ENCODE data around the gene DCAF6. TPM values are rescaled to one million over a fixed set of nuclear protein-coding genes. Genes with fewer than 3 reads are reported as not detected.

The DCAF6 gene
- total RNA-seq, 1 donor from 2014 or later = 37.5 TPM

- DNase-seq (ENCODE audit: low read depth) = no peak
- no peak for TF ChIP-seq CTCF (conservative IDR thresholded peaks at IDR 0.05; ENCODE audit: low read depth, low read length)
- H3K4me3 ChIP-seq (ENCODE audit: low read depth, low read length) = no peak overlapping the region
Observed at GRCh38 chr1:167995038-167995437, 58.6 kb downstream of the DCAF6 start.

DNA sequence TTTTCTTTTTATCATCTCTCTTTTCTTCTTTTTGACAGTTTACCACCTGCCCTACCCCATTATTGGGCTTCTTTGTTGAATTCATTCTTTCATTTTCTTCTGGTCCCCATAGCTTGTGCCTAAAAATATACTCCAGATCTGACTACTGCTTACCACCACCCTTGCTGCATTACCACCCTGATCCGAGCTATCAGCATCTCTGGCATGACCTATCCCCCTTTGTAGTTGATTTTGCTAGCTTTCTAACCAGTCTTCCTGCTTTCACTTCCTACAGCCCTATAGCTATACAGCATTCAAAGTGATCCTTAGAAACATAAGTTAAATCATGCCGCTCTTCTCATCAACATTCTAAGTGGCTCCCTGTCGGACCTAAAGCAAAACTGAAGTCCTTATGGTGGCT, 59.8 kb downstream of the DCAF6 start:
- DNase-seq (ENCODE audit: low read depth) = no peak
- TF ChIP-seq CTCF (conservative IDR thresholded peaks at IDR 0.05; ENCODE audit: low read depth, low read length) = no peak
- H3K4me3 ChIP-seq (ENCODE audit: low read depth, low read length) = no peak overlapping the region

DNA sequence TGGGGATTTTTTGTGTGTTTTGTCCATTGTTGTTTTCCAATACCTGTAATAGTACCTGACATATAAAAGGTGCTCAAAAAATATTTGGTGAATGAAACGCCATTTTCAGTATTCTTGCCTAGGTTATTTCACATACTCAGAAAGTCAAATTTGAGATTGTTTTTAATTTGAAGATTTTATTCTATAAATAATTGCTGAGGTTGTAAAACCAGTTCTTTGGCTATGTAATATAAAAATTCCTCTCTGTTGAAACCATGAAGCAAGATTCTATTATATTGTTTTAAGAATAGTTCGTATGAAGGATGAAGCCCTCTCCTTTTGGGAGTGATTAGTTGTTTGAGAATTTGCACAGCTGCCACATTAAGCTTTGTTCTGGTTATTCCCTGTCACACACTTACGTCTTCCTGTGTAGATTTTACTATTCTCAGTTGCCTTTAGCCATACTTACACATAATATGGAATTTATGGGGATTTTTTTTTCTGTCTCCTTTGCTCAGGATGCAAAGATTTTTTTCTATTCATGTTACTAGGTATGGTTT, 60.6 kb downstream of the DCAF6 start:
- no peak for DNase-seq (ENCODE audit: low read depth)
- TF ChIP-seq CTCF (conservative IDR thresholded peaks at IDR 0.05; ENCODE audit: low read depth, low read length) = no peak
- H3K4me3 ChIP-seq (ENCODE audit: low read depth, low read length) = no peak overlapping the region

GRCh38 chr1:167999877-168000276, 63.4 kb downstream of the DCAF6 start:
- TF ChIP-seq CTCF (conservative IDR thresholded peaks at IDR 0.05; ENCODE audit: low read depth, low read length) = no peak
- H3K4me3 ChIP-seq (ENCODE audit: low read depth, low read length) = no peak overlapping the region
- DNase-seq (ENCODE audit: low read depth) = no peak

GRCh38 chr1:168000656-168001055, 64.2 kb downstream of the DCAF6 start:
- DNase-seq (ENCODE audit: low read depth) = no peak
- TF ChIP-seq CTCF (conservative IDR thresholded peaks at IDR 0.05; ENCODE audit: low read depth, low read length) = no peak
- H3K4me3 ChIP-seq (ENCODE audit: low read depth, low read length) = no peak overlapping the region

DNA sequence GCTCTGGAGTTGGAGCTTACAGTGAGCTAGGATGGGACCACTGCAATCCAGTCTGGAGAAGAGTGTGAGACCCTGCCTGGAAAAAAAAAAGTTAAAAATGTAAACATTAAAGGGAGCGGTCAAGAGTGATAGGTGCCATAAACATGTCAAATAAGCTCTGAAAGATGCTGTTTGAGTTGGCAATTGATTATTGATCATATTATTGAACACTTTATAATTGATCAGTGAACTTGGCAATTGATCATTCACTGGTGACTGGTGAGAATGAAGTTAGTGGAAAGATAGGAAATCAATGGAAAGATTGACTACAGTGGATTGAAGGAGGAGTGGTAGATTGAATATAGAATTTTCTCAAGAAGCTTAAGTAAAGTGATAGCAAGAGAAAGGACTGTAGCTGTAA, 64.7 kb downstream of the DCAF6 start:
- no peak overlapping the region for H3K4me3 ChIP-seq (ENCODE audit: low read depth, low read length)
- TF ChIP-seq CTCF (conservative IDR thresholded peaks at IDR 0.05; ENCODE audit: low read depth, low read length) = no peak
- no peak for DNase-seq (ENCODE audit: low read depth)

DNA sequence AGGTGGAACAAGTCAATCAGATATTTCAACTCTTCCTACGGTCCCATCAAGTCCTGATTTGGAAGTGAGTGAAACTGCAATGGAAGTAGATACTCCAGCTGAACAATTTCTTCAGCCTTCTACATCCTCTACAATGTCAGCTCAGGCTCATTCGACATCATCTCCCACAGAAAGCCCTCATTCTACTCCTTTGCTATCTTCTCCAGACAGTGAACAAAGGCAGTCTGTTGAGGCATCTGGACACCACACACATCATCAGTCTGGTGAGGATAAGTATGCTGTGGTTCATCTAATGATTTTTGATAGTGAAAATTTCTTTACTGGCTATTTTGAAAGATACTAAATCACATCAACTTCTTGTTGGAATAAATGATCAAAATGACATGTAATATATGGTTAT, 68.0 kb downstream of the DCAF6 start:
- H3K4me3 ChIP-seq (ENCODE audit: low read depth, low read length) = no peak overlapping the region
- TF ChIP-seq CTCF (conservative IDR thresholded peaks at IDR 0.05; ENCODE audit: low read depth, low read length) = no peak
- no peak for DNase-seq (ENCODE audit: low read depth)
